HepG2 (cell line): Measurements from ENCODE around the gene LCE7A. TPM values are rescaled to one million over a fixed set of nuclear protein-coding genes. Genes with fewer than 3 reads are reported as not detected.

Source experiments
- ATAC-seq: fragments of 200-7000 bp; cut with Tn5 transposase; 3 replicates; pipeline ENCODE4 v1.9.1; 2020; ENCODE audit warnings: mild to moderate bottlenecking, moderate library complexity
- BruUV-seq: library from RNA; stranded (reverse); fragments of 400-500 nt; replicated peaks from 2 replicates; lab custom pipeline; 2021; lab: Mats Ljungman, UMichigan
- CTCF ChIA-PET: fragments of 300-600 bp; formaldehyde crosslinking; extraction: SDS; loops from one replicate; lab custom pipeline; 2021; ENCODE audit warnings: low total read pairs, inconsistent platforms, low intra/inter-chr PET ratio; lab: Yijun Ruan, JAX
- POLR2A ChIA-PET: fragments of 350-600 bp; sonication (Branson Sonifier 250); formaldehyde crosslinking; loops from one replicate; lab custom pipeline; 2020; ENCODE audit warnings: antibody characterized with exemption, inconsistent platforms; lab: Yijun Ruan, JAX
- DNase-seq: peaks from one replicate; pipeline ENCODE4 v3.0.0-alpha.2; 2015; ENCODE audit warnings: low spot score
- FAIRE-seq: peaks from 3 replicates; lab custom pipeline; 2011; peaks lifted over from hg19 to GRCh38; lab: Jason Lieb, UNC
- H2AFZ ChIP-seq: one replicate; pipeline ENCODE4 v1.6.1; 2011; ENCODE audit warnings: low read length, inconsistent platforms
- H3K27ac ChIP-seq: fragments of 300-600 bp; 3 replicates; pipeline ENCODE4 v1.8.0; 2011; ENCODE audit warnings: mixed run types, mild to moderate bottlenecking, mixed read lengths, low read length, inconsistent platforms; ENCODE audit not compliant: insufficient read depth; ENCODE audit errors: extremely low read length
- H3K27me3 ChIP-seq, 2 experiments: fragments of 200-600 bp in 1 of 2; 2 replicates in 1 of 2; 3 replicates in 1 of 2; pipeline versions ENCODE4 v1.6.0 to v1.8.0; 2011; ENCODE audit warnings: low read length in 2 of 2, mild to moderate bottlenecking in 2 of 2, moderate library complexity in 2 of 2, inconsistent platforms in 1 of 2; ENCODE audit not compliant: insufficient read depth in 2 of 2, control insufficient read depth in 1 of 2
- H3K36me3 ChIP-seq, 2 experiments: fragments of 200-600 bp in 1 of 2; replicated peaks in 1 of 2; 2 replicates in 1 of 2; 3 replicates in 1 of 2; pipeline versions ENCODE4 v1.5.1 to v1.8.0; 2011; ENCODE audit warnings: low read length in 2 of 2, inconsistent platforms in 1 of 2; ENCODE audit not compliant: insufficient read depth in 2 of 2, control insufficient read depth in 1 of 2
- H3K4me1 ChIP-seq: 2 replicates; pipeline ENCODE4 v1.5.1; 2012; ENCODE audit warnings: low read length, inconsistent platforms; ENCODE audit not compliant: insufficient read depth
- H3K4me2 ChIP-seq: 2 replicates; pipeline ENCODE4 v1.6.0; 2011; ENCODE audit warnings: low read depth, low read length, inconsistent platforms
- H3K4me3 ChIP-seq, 3 experiments: fragments of 200-600 bp in 1 of 3; sonication (generic), shearing (Covaris generic) in 1 of 3; replicated peaks in 1 of 3; 2 replicates each; pipeline ENCODE4 v1.5.1; 2011 to 2016; ENCODE audit warnings: low read length in 3 of 3, inconsistent platforms in 2 of 3, low read depth in 2 of 3, mild to moderate bottlenecking in 2 of 3, control low read depth in 1 of 3, mixed read lengths in 1 of 3; ENCODE audit not compliant: insufficient read depth in 1 of 3
- H3K79me2 ChIP-seq: one replicate; pipeline ENCODE4 v1.6.1; 2011; ENCODE audit warnings: low read length, inconsistent platforms; ENCODE audit not compliant: insufficient read depth
- H3K9ac ChIP-seq: 2 replicates; pipeline ENCODE4 v1.6.0; 2011; ENCODE audit warnings: mild to moderate bottlenecking, low read depth, low read length, inconsistent platforms; ENCODE audit not compliant: insufficient read depth
- H3K9me3 ChIP-seq: 2 replicates; pipeline ENCODE4 v1.5.1; 2012; ENCODE audit warnings: mild to moderate bottlenecking, low read length
- H4K20me1 ChIP-seq: 2 replicates; pipeline ENCODE4 v1.6.0; 2011; ENCODE audit warnings: inconsistent platforms, mild to moderate bottlenecking, low read length, moderate library complexity; ENCODE audit not compliant: insufficient read depth
- BRCA1 ChIP-seq: sonication (generic); formaldehyde crosslinking; IDR thresholded peaks from 2 replicates; pipeline ENCODE4 v1.4.0; 2020; ENCODE audit warnings: missing genetic modification reagents
- HOXD1 ChIP-seq: sonication (generic); formaldehyde crosslinking; IDR thresholded peaks from 2 replicates; pipeline ENCODE4 v1.5.0; 2020; ENCODE audit warnings: missing genetic modification reagents
- JUND ChIP-seq: sonication (generic); formaldehyde crosslinking; IDR thresholded peaks from 2 replicates; pipeline ENCODE4 v1.8.0; 2022; ENCODE audit warnings: mild to moderate bottlenecking, missing genetic modification reagents
- MATR3 ChIP-seq: sonication (generic); formaldehyde crosslinking; IDR thresholded peaks from 2 replicates; pipeline ENCODE4 v1.4.0; 2020; ENCODE audit warnings: missing genetic modification reagents
- MIER2 ChIP-seq: IDR thresholded peaks from 2 replicates; pipeline ENCODE4 v1.6.1; 2016; ENCODE audit warnings: missing biosample characterization, missing genetic modification reagents
- NKX3-1 ChIP-seq: sonication (generic); formaldehyde crosslinking; IDR thresholded peaks from 2 replicates; pipeline ENCODE4 v1.5.0; 2020; ENCODE audit warnings: missing genetic modification reagents
- PAX8 ChIP-seq: sonication (generic); formaldehyde crosslinking; IDR thresholded peaks from 2 replicates; pipeline ENCODE4 v1.8.0; 2022; ENCODE audit warnings: mild to moderate bottlenecking, missing genetic modification reagents, borderline replicate concordance
- RFXANK ChIP-seq: IDR thresholded peaks from 2 replicates; pipeline ENCODE4 v1.6.1; 2016
- TAF1 ChIP-seq: sonication (generic); formaldehyde crosslinking; IDR thresholded peaks from 2 replicates; pipeline ENCODE4 v1.4.0; 2020; ENCODE audit warnings: missing genetic modification reagents
- ZFY ChIP-seq: sonication (generic); formaldehyde crosslinking; IDR thresholded peaks from 2 replicates; pipeline ENCODE4 v1.4.0; 2020; ENCODE audit warnings: missing genetic modification reagents
- ZFYVE20 ChIP-seq: sonication (generic); formaldehyde crosslinking; IDR thresholded peaks from 2 replicates; pipeline ENCODE4 v1.8.0; 2023; ENCODE audit warnings: low read depth, mild to moderate bottlenecking, moderate library complexity, missing genetic modification reagents, borderline replicate concordance
- ZNF121 ChIP-seq: sonication (generic); formaldehyde crosslinking; IDR thresholded peaks from 2 replicates; pipeline ENCODE4 v1.5.0; 2020; ENCODE audit warnings: mild to moderate bottlenecking, missing genetic modification reagents
- ZNF407 ChIP-seq: sonication (generic); formaldehyde crosslinking; IDR thresholded peaks from one replicate; pipeline ENCODE4 v1.5.1; 2020; ENCODE audit warnings: mild to moderate bottlenecking, missing genetic modification reagents; ENCODE audit errors: not compliant biosample characterization
- ZNF44 ChIP-seq: sonication (generic); formaldehyde crosslinking; IDR thresholded peaks from 2 replicates; pipeline ENCODE4 v1.5.1; 2020; ENCODE audit warnings: mild to moderate bottlenecking, missing genetic modification reagents
- ZNF615 ChIP-seq: sonication (generic); formaldehyde crosslinking; IDR thresholded peaks from 2 replicates; pipeline ENCODE4 v1.5.0; 2020; ENCODE audit warnings: mild to moderate bottlenecking, missing genetic modification reagents, borderline replicate concordance
- ZNF776 ChIP-seq: sonication (generic); formaldehyde crosslinking; IDR thresholded peaks from 2 replicates; pipeline ENCODE4 v1.4.0; 2020; ENCODE audit warnings: mild to moderate bottlenecking, missing genetic modification reagents
- WGBS: methylation state at CpG from one replicate; pipeline ENCODE4 v1.1.6; 2017; ENCODE audit warnings: low lambda C conversion rate; 5-methylcytosine and 5-hydroxymethylcytosine counted together
- in situ Hi-C: cut with HindIII; loops from 2 replicates; pipeline ENCODE4 v1.10.0; 2017; ENCODE audit warnings: low pct_unique_long_range_greater_than_20kb; ENCODE audit not compliant: extremely low pct_ligation_motif_present
- intact Hi-C: fragments of 100-400 bp; cut with micrococcal nuclease; formaldehyde crosslinking; loops from one replicate; pipeline ENCODE4 v1.10.0; 2022; ENCODE audit not compliant: unreplicated experiment
- polyA plus RNA-seq, 8 experiments: library from polyadenylated mRNA; depleted of rRNA in 3 of 8; stranded (reverse) in 7 of 8; unstranded in 1 of 8; fragments of >200 nt; fragmentation: Illumina TruSeq in 4 of 8; extraction: Trizol in 4 of 8; gene quantifications; 2 replicates each; pipeline versions ENCODE4 v1.2.1 to v1.2.3, GENCODE V29; 2011 to 2016; ENCODE audit warnings: low read depth in 4 of 8, missing spikeins in 1 of 8, mixed read lengths in 1 of 8; ENCODE audit not compliant: insufficient read depth in 1 of 8
- total RNA-seq, 5 experiments: library from RNA; depleted of rRNA; stranded (reverse); fragments of >200 nt; fragmentation: Illumina TruSeq; extraction: Trizol; gene quantifications; 2 replicates each; pipeline ENCODE4 v1.2.3, GENCODE V29; 2016; ENCODE audit warnings: low read depth in 1 of 5

Gene LCE7A
- total and polyA plus RNA-seq, 2 of the 13 experiments (the other 11 are each of a cell fraction or from before 2014, with no cell fraction given): not detected

DNA sequence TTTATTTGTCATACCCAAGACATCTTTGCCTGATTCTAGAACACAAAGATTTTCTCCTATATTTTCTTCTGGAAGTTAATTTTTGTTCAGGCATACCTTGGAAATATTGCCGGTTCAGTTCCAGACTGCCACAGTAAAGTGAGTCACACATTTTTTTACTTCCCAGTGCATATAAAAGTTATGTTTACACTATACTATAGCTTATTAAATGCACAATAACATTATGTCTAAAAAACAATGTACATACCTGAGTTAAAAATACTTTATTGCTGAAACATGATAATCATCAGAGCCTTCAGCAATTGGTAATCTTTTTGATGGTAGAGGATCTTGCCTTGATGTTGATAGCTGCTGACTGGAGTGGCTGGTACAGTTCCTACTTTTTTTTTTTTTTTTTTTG lies 28.3 kb downstream of the LCE7A start (continued):
- TF ChIP-seq ZNF121 (CRISPR knock-in tag): no peak
- TF ChIP-seq ZNF776 (CRISPR knock-in tag): no peak
- TF ChIP-seq MIER2 (CRISPR knock-in tag): no peak

DNA sequence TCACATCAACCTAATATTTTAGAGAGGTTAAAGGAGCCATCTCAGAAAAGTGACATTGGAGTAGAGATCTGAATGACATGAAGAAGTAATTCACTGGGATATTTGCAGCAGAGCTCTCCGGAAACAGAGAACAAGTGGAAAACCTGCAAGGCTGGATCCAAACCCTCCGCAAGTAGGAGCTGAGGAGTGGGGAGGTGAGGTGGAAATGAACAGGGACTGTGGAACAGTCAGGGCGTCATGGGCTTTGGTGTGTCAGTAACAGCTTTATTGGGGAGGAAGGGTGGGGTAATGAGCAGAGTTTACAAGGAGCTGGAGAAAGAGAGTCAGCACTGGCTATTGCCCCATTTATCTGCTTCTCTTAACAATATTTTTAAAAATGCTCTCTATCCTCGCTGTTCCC lies 39.2 kb downstream of the LCE7A start:
- in situ Hi-C loops: no loop called here
- DNase-seq: no peak
- BruUV-seq: no TSS peak
- H3K36me3 ChIP-seq: no peaks in the 10 kb centered on the region
- ChIA-PET CTCF (no interaction called here), POLR2A (no interaction called here)
- no peak overlapping the region for H3K27ac ChIP-seq
- H3K9me3 ChIP-seq: no peaks in the 10 kb centered on the region
- no peak overlapping the region for H3K4me2 ChIP-seq
- intact Hi-C loops: loop anchor here (10.0 kb wide), 1 partner anchor 56 kb away; no protein-coding TSS in a partner anchor
- no peaks in the 10 kb centered on the region for H3K4me1 ChIP-seq
- 27% methylated on average over 4 of the region's 4 CpGs for WGBS
- no peak for ATAC-seq
- FAIRE-seq: no peak
- H4K20me1 ChIP-seq: no peaks in the 10 kb centered on the region
- H2AFZ ChIP-seq: no peak overlapping the region
- no peak overlapping the region for H3K4me3 ChIP-seq
- H3K79me2 ChIP-seq: no peaks in the 10 kb centered on the region
- H3K9ac ChIP-seq: no peak overlapping the region
- peaks cover 0 to 7% of the 10 kb centered on the region in 2 experiments; a peak in 1 of 5 replicates for H3K27me3 ChIP-seq
- TF ChIP-seq RFXANK (CRISPR knock-in tag) (no peak), MATR3 (CRISPR knock-in tag) (no peak), ZFY (no peak), JUND (no peak), BRCA1 (no peak), ZFYVE20 (CRISPR knock-in tag) (no peak), NKX3-1 (CRISPR knock-in tag) (no peak), ZNF44 (CRISPR knock-in tag) (no peak), ZNF407 (CRISPR knock-in tag) (no peak), ZNF615 (CRISPR knock-in tag) (no peak), PAX8 (no peak), TAF1 (no peak), HOXD1 (CRISPR knock-in tag) (no peak)
